ENCODE measurements around the gene UBTFL1. TPM values are rescaled to one million over a fixed set of nuclear protein-coding genes. Genes with fewer than 3 reads are reported as not detected.
A peak's percentile ranks its signal among the peaks of the same experiment; 100 is the strongest.
"Not testable (repeated sequence)": the region's sequence is repeated elsewhere in the genome, so short reads cannot be mapped to it uniquely, and the experiment has no call there.

Gene UBTFL1
- total RNA-seq, 1 experiment from 2014 or later, result not detected

DNA sequence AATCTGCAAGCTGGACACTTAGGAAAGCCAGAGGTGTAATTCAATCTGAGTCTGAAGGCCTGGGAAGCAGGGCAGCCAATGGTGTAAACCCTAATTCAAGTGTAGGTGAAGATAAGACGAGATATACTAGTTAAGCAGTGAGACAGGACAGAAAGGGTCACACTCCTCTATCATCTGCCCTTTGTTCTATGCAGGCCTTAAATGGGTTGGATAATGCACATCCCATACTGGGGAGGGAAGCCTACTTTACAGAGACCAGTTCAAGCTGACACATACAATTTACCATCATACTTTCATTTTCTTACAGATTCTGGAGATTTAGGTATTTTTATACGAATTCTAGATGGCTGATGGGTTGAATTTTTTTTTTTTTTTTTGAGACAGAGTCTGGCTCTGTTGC, 3.0 kb downstream of the UBTFL1 start:
- not testable (repeated sequence) for H3K4me1 Mint-ChIP-seq; H3K14ac ChIP-seq (ENCODE audit: insufficient read depth, low read length); H3K79me1 ChIP-seq (ENCODE audit: insufficient read depth, low read depth, low read length, poor library complexity, severe bottlenecking); H2BK20ac ChIP-seq (ENCODE audit: low read depth, low read length, poor library complexity, severe bottlenecking); H2AK5ac ChIP-seq (ENCODE audit: insufficient read length, low read length); H3K4me3 Mint-ChIP-seq; H3K27me3 ChIP-seq (ENCODE audit: insufficient read depth, low read length); H3K9me3 Mint-ChIP-seq; H3K18ac ChIP-seq (ENCODE audit: insufficient read length, low read depth, low read length); H3K27ac Mint-ChIP-seq; H2BK120ac ChIP-seq (ENCODE audit: low read depth, low read length, poor library complexity, severe bottlenecking); H3K9me3 ChIP-seq (ENCODE audit: control insufficient read depth, low read depth, low read length); H3K23ac ChIP-seq (ENCODE audit: insufficient read length, low read depth, low read length); H3K79me2 ChIP-seq (ENCODE audit: insufficient read depth, low read length); H3K4ac ChIP-seq (ENCODE audit: low read depth, low read length); H3K4me1 ChIP-seq (ENCODE audit: insufficient read depth, low read length); H4K5ac ChIP-seq (ENCODE audit: insufficient read length, low read depth, low read length); H3K36me3 Mint-ChIP-seq (ENCODE audit: insufficient read depth in 1 of 3, low read depth in 3 of 3); H2BK15ac ChIP-seq (ENCODE audit: low read depth, low read length); H3K23me2 ChIP-seq (ENCODE audit: insufficient read length, low read depth, low read length, poor library complexity, severe bottlenecking); H3K9ac ChIP-seq (ENCODE audit: extremely low read depth, insufficient read length, low read length); H2AFZ ChIP-seq (ENCODE audit: low read length); H4K91ac ChIP-seq (ENCODE audit: insufficient read length, low read depth, low read length); DNase-seq; H3T11ph ChIP-seq (ENCODE audit: low read length); H3K27ac ChIP-seq (ENCODE audit: insufficient read length, low read depth, low read length); H3K56ac ChIP-seq (ENCODE audit: insufficient read length, low read depth, low read length); H2BK12ac ChIP-seq (ENCODE audit: insufficient read length, low read depth, low read length); H2BK5ac ChIP-seq (ENCODE audit: insufficient read length, low read length); H3K4me2 ChIP-seq (ENCODE audit: insufficient read depth, insufficient read length, low read length); H3K27me3 Mint-ChIP-seq (ENCODE audit: low read depth); H4K8ac ChIP-seq (replicated peaks; ENCODE audit: insufficient read length, low read depth, low read length); H4K20me1 ChIP-seq (ENCODE audit: control insufficient read depth, insufficient read depth, insufficient read length)
- WGBS (ENCODE audit: extremely low coverage, insufficient read length, low lambda C conversion rate), result no CpG with 5 or more reads among the region's 2 CpGs

DNA sequence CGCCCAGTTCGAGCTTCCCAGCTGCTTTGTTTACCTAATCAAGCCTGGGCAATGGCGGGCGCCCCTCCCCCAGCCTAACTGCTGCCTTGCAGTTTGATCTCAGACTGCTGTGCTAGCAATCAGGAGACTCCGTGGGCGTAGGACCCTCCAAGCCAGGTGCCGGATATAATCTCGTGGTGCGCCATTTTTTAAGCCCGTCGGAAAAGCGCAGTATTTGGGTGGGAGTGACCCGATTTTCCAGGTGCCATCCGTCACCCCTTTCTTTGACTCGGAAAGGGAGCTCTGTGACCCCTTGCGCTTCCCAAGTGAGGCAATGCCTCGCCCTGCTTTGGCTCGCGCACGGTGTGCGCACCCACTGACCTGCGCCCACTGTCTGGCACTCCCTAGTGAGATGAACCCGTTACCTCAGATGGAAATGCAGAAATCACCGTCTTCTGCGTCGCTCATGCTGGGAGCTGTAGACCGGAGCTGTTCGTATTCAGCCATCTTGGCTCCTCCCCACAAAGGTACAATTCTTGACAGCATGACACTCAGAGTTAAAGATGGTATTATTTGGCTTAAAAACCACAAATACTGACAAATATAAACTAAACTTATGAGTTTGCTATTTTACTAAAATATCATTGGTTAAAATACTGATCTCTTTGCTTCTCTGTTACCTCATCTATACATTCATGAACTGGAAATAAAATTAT, 9.6 kb downstream of the UBTFL1 start:
- not testable (repeated sequence) for H3K23me2 ChIP-seq (ENCODE audit: insufficient read length, low read depth, low read length, poor library complexity, severe bottlenecking); H3K79me2 ChIP-seq (ENCODE audit: insufficient read depth, low read length); H2BK12ac ChIP-seq (ENCODE audit: insufficient read length, low read depth, low read length); H4K5ac ChIP-seq (ENCODE audit: insufficient read length, low read depth, low read length); H2AFZ ChIP-seq (ENCODE audit: low read length); H4K91ac ChIP-seq (ENCODE audit: insufficient read length, low read depth, low read length); H3K4me1 ChIP-seq (ENCODE audit: insufficient read depth, low read length); H3K18ac ChIP-seq (ENCODE audit: insufficient read length, low read depth, low read length); H4K8ac ChIP-seq (replicated peaks; ENCODE audit: insufficient read length, low read depth, low read length); H3K4me2 ChIP-seq (ENCODE audit: insufficient read depth, insufficient read length, low read length); H2BK20ac ChIP-seq (ENCODE audit: low read depth, low read length, poor library complexity, severe bottlenecking); H2BK15ac ChIP-seq (ENCODE audit: low read depth, low read length); H3K9me3 ChIP-seq (ENCODE audit: control insufficient read depth, low read depth, low read length); H3K27ac ChIP-seq (ENCODE audit: insufficient read length, low read depth, low read length); H4K20me1 ChIP-seq (ENCODE audit: control insufficient read depth, insufficient read depth, insufficient read length); H3K9me3 Mint-ChIP-seq; H2BK5ac ChIP-seq (ENCODE audit: insufficient read length, low read length); H3K9ac ChIP-seq (ENCODE audit: extremely low read depth, insufficient read length, low read length); H3K23ac ChIP-seq (ENCODE audit: insufficient read length, low read depth, low read length); H2AK5ac ChIP-seq (ENCODE audit: insufficient read length, low read length); H3T11ph ChIP-seq (ENCODE audit: low read length); H3K14ac ChIP-seq (ENCODE audit: insufficient read depth, low read length); H3K79me1 ChIP-seq (ENCODE audit: insufficient read depth, low read depth, low read length, poor library complexity, severe bottlenecking); H2BK120ac ChIP-seq (ENCODE audit: low read depth, low read length, poor library complexity, severe bottlenecking); H3K36me3 Mint-ChIP-seq (ENCODE audit: insufficient read depth in 1 of 3, low read depth in 3 of 3); DNase-seq; H3K56ac ChIP-seq (ENCODE audit: insufficient read length, low read depth, low read length); H3K4ac ChIP-seq (ENCODE audit: low read depth, low read length); H3K4me1 Mint-ChIP-seq; H3K27me3 ChIP-seq (ENCODE audit: insufficient read depth, low read length); H3K27me3 Mint-ChIP-seq (ENCODE audit: low read depth)
- no CpG with 5 or more reads among the region's 28 CpGs for WGBS (ENCODE audit: extremely low coverage, insufficient read length, low lambda C conversion rate)
- H3K4me3 Mint-ChIP-seq, result peak overlapping the region in 1 of 2 experiments; percentile 50; a peak in 3 of 5 replicates
- H3K27ac Mint-ChIP-seq, result peak overlapping the region in 2 of 3 experiments; percentile 61 to 89; a peak in 4 of 7 replicates
